GM12891 (cell line): ENCODE results near the gene SLCO4C1.

ENCODE experiments used
- POLR2A ChIP-seq: IDR thresholded peaks from 2 replicates; pipeline ENCODE4 v1.6.1; 2011; ENCODE audit warnings: low read depth, low read length, control low read depth
- POLR2AphosphoS5 ChIP-seq: IDR thresholded peaks from 2 replicates; pipeline ENCODE4 v1.6.1; 2011; ENCODE audit warnings: low read depth, low read length, control low read depth
- SPI1 ChIP-seq: IDR thresholded peaks from 2 replicates; pipeline ENCODE4 v1.6.1; 2011; ENCODE audit warnings: low read depth, low read length, control low read depth
- TAF1 ChIP-seq: IDR thresholded peaks from 2 replicates; pipeline ENCODE4 v1.6.1; 2011; ENCODE audit warnings: low read depth, low read length, control low read depth

DNA sequence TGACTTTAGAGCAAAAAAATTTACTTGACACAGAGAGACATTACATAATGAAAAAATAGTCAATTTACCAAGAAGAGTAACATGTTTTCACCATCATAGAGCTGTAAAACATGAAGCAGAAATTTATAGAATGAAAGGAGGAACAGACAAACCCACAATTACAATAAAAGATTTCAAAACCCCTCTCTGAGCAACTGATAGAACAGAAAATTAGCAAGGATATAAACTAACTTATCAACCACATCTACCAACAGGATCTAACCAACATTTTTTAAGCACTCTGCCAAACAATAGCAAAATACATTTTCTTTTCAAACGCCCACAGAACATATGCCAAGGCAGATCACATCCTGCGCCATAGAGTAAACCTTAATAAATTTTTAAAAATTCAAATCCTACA, 17.9 kb downstream of the SLCO4C1 start:
- no peak for TF ChIP-seq POLR2AphosphoS5
- no peak for TF ChIP-seq TAF1
- no peak for TF ChIP-seq POLR2A
- no peak for TF ChIP-seq SPI1
